ENCODE measurements around the gene TEKT3. TPM values are rescaled to one million over a fixed set of nuclear protein-coding genes. Genes with fewer than 3 reads are reported as not detected.
A peak's percentile ranks its signal among the peaks of the same experiment; 100 is the strongest.

The TEKT3 gene
- total RNA-seq, 1 donor from 2014 or later = not detected

GRCh38 chr17:15298176-15298575 is 43.2 kb downstream of the TEKT3 start:
- ATAC-seq = no peak

GRCh38 chr17:15293558-15293957 is 47.8 kb downstream of the TEKT3 start:
- ATAC-seq = no peak
- DNase-seq (ENCODE audit: low spot score) = no peak

More at GRCh38 chr17:15298176-15298575, 43.2 kb downstream of the TEKT3 start:
- DNase-seq (ENCODE audit: low spot score) = no peak

GRCh38 chr17:15291674-15292361 is 49.6 kb downstream of the TEKT3 start:
- DNase-seq (ENCODE audit: low spot score) (no peak), ATAC-seq (no peak)

GRCh38 chr17:15290605-15291004 is 50.8 kb downstream of the TEKT3 start:
- DNase-seq (ENCODE audit: low spot score) = no peak
- no peak for ATAC-seq

GRCh38 chr17:15289285-15290183 is 51.9 kb downstream of the TEKT3 start:
- ATAC-seq = no peak
- DNase-seq (ENCODE audit: low spot score) = no peak

- ATAC-seq = no peak
- no peak for DNase-seq (ENCODE audit: low spot score)
These were observed 52.5 kb downstream of the TEKT3 start for GRCh38 chr17:15288859-15289258.

GRCh38 chr17:15287538-15288267 is 53.7 kb downstream of the TEKT3 start:
- no peak for ATAC-seq

GRCh38 chr17:15285466-15285865 is 55.9 kb downstream of the TEKT3 start:
- ATAC-seq (no peak), DNase-seq (ENCODE audit: low spot score) (no peak)

More at GRCh38 chr17:15287538-15288267, 53.7 kb downstream of the TEKT3 start:
- DNase-seq (ENCODE audit: low spot score) = no peak

- DNase-seq (ENCODE audit: low spot score) (no peak), ATAC-seq (no peak)
These were observed 56.9 kb downstream of the TEKT3 start for GRCh38 chr17:15284537-15284936.

- DNase-seq (ENCODE audit: low spot score) (no peak), ATAC-seq (no peak)
These were observed 57.3 kb downstream of the TEKT3 start for GRCh38 chr17:15284107-15284506.

GRCh38 chr17:15281909-15282308 is 59.5 kb downstream of the TEKT3 start:
- DNase-seq (ENCODE audit: low spot score) = no peak
- no peak for ATAC-seq

GRCh38 chr17:15278924-15279477 is 62.4 kb downstream of the TEKT3 start:
- no peak for ATAC-seq
- DNase-seq (ENCODE audit: low spot score) = no peak

- no peak for ATAC-seq
- DNase-seq (ENCODE audit: low spot score) = no peak
These were observed 63.0 kb downstream of the TEKT3 start for GRCh38 chr17:15278380-15278779.

GRCh38 chr17:15274017-15274416 is 67.4 kb downstream of the TEKT3 start:
- no peak for DNase-seq (ENCODE audit: low spot score)
- no peak for ATAC-seq

- ATAC-seq (peak; percentile 42), DNase-seq (ENCODE audit: low spot score) (no peak)
These were observed 68.1 kb downstream of the TEKT3 start for GRCh38 chr17:15273141-15273793.

- ATAC-seq (no peak), DNase-seq (ENCODE audit: low spot score) (no peak)
These were observed 69.7 kb downstream of the TEKT3 start for GRCh38 chr17:15271741-15272140.

GRCh38 chr17:15270628-15271381 is 70.6 kb downstream of the TEKT3 start:
- DNase-seq (ENCODE audit: low spot score) = no peak
- no peak for ATAC-seq

- ATAC-seq (no peak), DNase-seq (ENCODE audit: low spot score) (no peak)
These were observed 71.7 kb downstream of the TEKT3 start for GRCh38 chr17:15269780-15270089.

- DNase-seq (ENCODE audit: low spot score) (no peak), ATAC-seq (no peak)
These were observed 72.2 kb downstream of the TEKT3 start for GRCh38 chr17:15269087-15269779.
